H1 (cell line): ENCODE results near the gene SLC39A11. TPM values are rescaled to one million over a fixed set of nuclear protein-coding genes. Genes with fewer than 3 reads are reported as not detected.

Source experiments
- KDM5A ChIP-seq: fragments of 200-600 bp; IDR thresholded peaks from 2 replicates; pipeline ENCODE4 v1.7.1; 2012; ENCODE audit warnings: mild to moderate bottlenecking, low read length, inconsistent platforms, mixed read lengths
- MAX ChIP-seq: IDR thresholded peaks from 2 replicates; pipeline ENCODE4 v1.6.1; 2012; ENCODE audit warnings: inconsistent platforms
- SAP30 ChIP-seq: fragments of 300-600 bp; sonication (generic); IDR thresholded peaks from 2 replicates; pipeline ENCODE4 v1.7.1; 2012; ENCODE audit warnings: low read length, moderate library complexity, mild to moderate bottlenecking, inconsistent platforms; ENCODE audit not compliant: insufficient read depth, insufficient replicate concordance
- polyA plus RNA-seq, 7 experiments: library from polyadenylated mRNA; depleted of rRNA in 3 of 7; stranded (reverse) in 5 of 7; unstranded in 2 of 7; fragments of >200 nt in 5 of 7; fragments of 200-250 nt in 2 of 7; gene quantifications; 1 replicate in 5 of 7; 2 replicates in 1 of 7; 4 replicates in 1 of 7; pipeline versions ENCODE4 v1.2.1 to v1.2.3, GENCODE V29; 2011 to 2013; ENCODE audit warnings: missing spikeins in 2 of 7, mixed read lengths in 2 of 7
- total RNA-seq: library from RNA; stranded (reverse); fragmentation: NEBNext Ultra II Directional; extraction: Animal tissue kit (Norgen Biotek cat#: 25700); gene quantifications from 2 replicates; pipeline ENCODE4 v1.2.1, GENCODE V29; 2021

The SLC39A11 gene
- total and polyA plus RNA-seq, 2 of the 8 experiments (the other 6 are each of a cell fraction or from before 2014, with no cell fraction given) = 12.2 to 19.6 TPM

GRCh38 chr17:72822358-72823023, 270.0 kb downstream of the SLC39A11 start (continued):
- TF ChIP-seq MAX (no peak), SAP30 (no peak), KDM5A (no peak)
- TF ChIP-seq, all 59 proteins: peak for 0
